SK-N-SH (cell line): ENCODE data around the gene CD99L2. TPM values are rescaled to one million over a fixed set of nuclear protein-coding genes. Genes with fewer than 3 reads are reported as not detected.

ENCODE experiments used
- CTCF ChIA-PET: fragments of 300-600, 350-600 bp; formaldehyde crosslinking; extraction: SDS; loops from one replicate; lab custom pipeline; 2021; lab: Yijun Ruan, JAX
- POLR2A ChIA-PET: fragments of 350-600 bp; sonication (Branson Sonifier 250); formaldehyde crosslinking; extraction: SDS; loops from one replicate; lab custom pipeline; 2020; ENCODE audit warnings: antibody characterized with exemption, inconsistent platforms; lab: Yijun Ruan, JAX
- DNase-seq: peaks from one replicate; pipeline ENCODE4 v3.0.0; 2012
- H2AFZ ChIP-seq: fragments of 200-600 bp; sonication (generic); 2 replicates; pipeline ENCODE4 v1.8.1; 2016; ENCODE audit warnings: antibody characterized with exemption, mild to moderate bottlenecking, low read depth
- H3F3A ChIP-seq: fragments of 200-600 bp; sonication (generic); replicated peaks from 2 replicates; pipeline ENCODE3; 2016; ENCODE audit warnings: antibody characterized with exemption, mild to moderate bottlenecking; ENCODE audit not compliant: insufficient read depth
- H3K27ac ChIP-seq, 2 experiments: fragments of 200-500 bp in 1 of 2; fragments of 200-600 bp in 1 of 2; sonication (Bioruptor generic) in 1 of 2; sonication (generic), shearing (Covaris generic) in 1 of 2; 2 replicates each; pipeline versions ENCODE4 v1.5.1 to v1.6.1; 2014 to 2016; ENCODE audit warnings: low read depth in 2 of 2, inconsistent platforms in 1 of 2, low read length in 1 of 2, mild to moderate bottlenecking in 1 of 2, mixed read lengths in 1 of 2
- H3K27me3 ChIP-seq: fragments of 200-600 bp; sonication (generic), shearing (Covaris generic); 2 replicates; pipeline ENCODE4 v1.6.1; 2016; ENCODE audit warnings: mixed run types; ENCODE audit not compliant: insufficient read depth
- H3K36me3 ChIP-seq, 2 experiments: fragments of 200-500 bp in 1 of 2; fragments of 200-600 bp in 1 of 2; sonication (Bioruptor generic) in 1 of 2; sonication (generic) in 1 of 2; replicated peaks in 1 of 2; 2 replicates each; pipeline versions ENCODE3 to v1.5.1; 2014 to 2016; ENCODE audit warnings: low read length in 1 of 2, mild to moderate bottlenecking in 1 of 2; ENCODE audit not compliant: insufficient read depth in 2 of 2, control insufficient read depth in 1 of 2
- H3K4me1 ChIP-seq, 2 experiments: fragments of 200-500 bp in 1 of 2; fragments of 200-600 bp in 1 of 2; sonication (Bioruptor generic) in 1 of 2; sonication (generic), shearing (Covaris generic) in 1 of 2; 2 replicates each; pipeline versions ENCODE4 v1.5.1 to v1.6.1; 2014 to 2016; ENCODE audit warnings: low read depth in 1 of 2, low read length in 1 of 2, mixed run types in 1 of 2; ENCODE audit not compliant: insufficient read depth in 2 of 2, control insufficient read depth in 1 of 2
- H3K4me2 ChIP-seq: fragments of 200-600 bp; sonication (generic), shearing (Covaris generic); 2 replicates; pipeline ENCODE4 v1.6.1; 2017; ENCODE audit warnings: mixed run types
- H3K4me3 ChIP-seq, 2 experiments: fragments of 200-500 bp in 1 of 2; fragments of 200-600 bp in 1 of 2; sonication (Bioruptor generic) in 1 of 2; sonication (generic), shearing (Covaris generic) in 1 of 2; 2 replicates each; pipeline versions ENCODE4 v1.5.1 to v1.8.1; 2014 to 2016; ENCODE audit warnings: low read depth in 2 of 2, inconsistent platforms in 1 of 2, low read length in 1 of 2, mild to moderate bottlenecking in 1 of 2, mixed read lengths in 1 of 2, moderate library complexity in 1 of 2
- H3K79me2 ChIP-seq: fragments of 200-600 bp; sonication (generic); 2 replicates; pipeline ENCODE4 v1.8.1; 2017; ENCODE audit warnings: mild to moderate bottlenecking; ENCODE audit not compliant: insufficient read depth
- H3K9ac ChIP-seq: fragments of 200-600 bp; sonication (generic); 2 replicates; pipeline ENCODE4 v1.6.1; 2017; ENCODE audit warnings: mixed run types
- H3K9me2 ChIP-seq: fragments of 200-600 bp; sonication (generic); 2 replicates; pipeline ENCODE4 v1.6.1; 2017; ENCODE audit warnings: mixed run types
- H3K9me3 ChIP-seq: fragments of 200-600 bp; sonication (generic); 2 replicates; pipeline ENCODE4 v1.6.1; 2017; ENCODE audit warnings: mixed run types, mild to moderate bottlenecking, moderate library complexity
- H4K20me1 ChIP-seq: fragments of 200-600 bp; sonication (generic); 2 replicates; pipeline ENCODE4 v1.6.1; 2017; ENCODE audit warnings: mild to moderate bottlenecking, mixed run types; ENCODE audit not compliant: insufficient read depth
- CHD2 ChIP-seq: fragments of 150-350 bp; IDR thresholded peaks from 2 replicates; pipeline ENCODE4 v1.6.1; 2018; ENCODE audit warnings: low read length; ENCODE audit not compliant: partially characterized antibody
- CTCF ChIP-seq: fragments of 200-600 bp; sonication (generic); IDR thresholded peaks from 2 replicates; pipeline ENCODE4 v1.6.1; 2017; ENCODE audit warnings: antibody characterized with exemption, mild to moderate bottlenecking, moderate library complexity
- ELF1 ChIP-seq: IDR thresholded peaks from 2 replicates; pipeline ENCODE4 v1.4.0; 2012
- EP300 ChIP-seq, 2 experiments: IDR thresholded peaks; 2 replicates each; pipeline versions ENCODE4 v1.4.0 to v1.6.1; 2012; ENCODE audit warnings: borderline replicate concordance in 1 of 2, low read depth in 1 of 2, low read length in 1 of 2
- EZH2phosphoT487 ChIP-seq: fragments of 200-600 bp; sonication (generic); IDR thresholded peaks from 2 replicates; pipeline ENCODE4 v1.6.1; 2017; ENCODE audit warnings: low read depth, mixed run types, mild to moderate bottlenecking, antibody characterized with exemption, moderate library complexity, borderline replicate concordance
- FOSL2 ChIP-seq: IDR thresholded peaks from 2 replicates; pipeline ENCODE4 v1.4.0; 2012; ENCODE audit warnings: low read depth, mild to moderate bottlenecking, moderate library complexity, borderline replicate concordance
- GABPA ChIP-seq: IDR thresholded peaks from 2 replicates; pipeline ENCODE4 v1.4.0; 2012; ENCODE audit warnings: low read depth, mild to moderate bottlenecking
- JUND ChIP-seq: IDR thresholded peaks from 2 replicates; pipeline ENCODE4 v1.4.0; 2012
- NRF1 ChIP-seq: IDR thresholded peaks from 2 replicates; pipeline ENCODE4 v1.6.1; 2012; ENCODE audit warnings: low read depth, mild to moderate bottlenecking, low read length
- RFX5 ChIP-seq: IDR thresholded peaks from 2 replicates; pipeline ENCODE4 v1.6.1; 2012; ENCODE audit warnings: mild to moderate bottlenecking, improper control_type of control experiment, low read length
- RXRA ChIP-seq: IDR thresholded peaks from 2 replicates; pipeline ENCODE4 v1.4.0; 2012; ENCODE audit warnings: low read depth, mild to moderate bottlenecking, borderline replicate concordance
- TEAD4 ChIP-seq: IDR thresholded peaks from 2 replicates; pipeline ENCODE4 v1.4.0; 2012; ENCODE audit warnings: mild to moderate bottlenecking, borderline replicate concordance; ENCODE audit not compliant: insufficient read depth
- USF1 ChIP-seq: IDR thresholded peaks from 2 replicates; pipeline ENCODE4 v1.4.0; 2012; ENCODE audit warnings: low read depth, borderline replicate concordance
- YY1 ChIP-seq: IDR thresholded peaks from 2 replicates; pipeline ENCODE4 v1.4.0; 2012; ENCODE audit warnings: low read depth, mild to moderate bottlenecking
- ZBTB33 ChIP-seq: IDR thresholded peaks from 2 replicates; pipeline ENCODE4 v1.4.0; 2012; ENCODE audit warnings: low read depth, borderline replicate concordance
- WGBS: methylation state at CpG from one replicate; pipeline ENCODE4 v1.1.6; 2017; ENCODE audit warnings: low lambda C conversion rate; 5-methylcytosine and 5-hydroxymethylcytosine counted together
- polyA plus RNA-seq, 3 experiments: library from polyadenylated mRNA; depleted of rRNA; stranded (reverse); fragments of >200 nt; gene quantifications; 2 replicates each; pipeline ENCODE4 v1.2.3, GENCODE V29; 2012
- TF ChIP-seq, protein P1 (sequence below): fragments of 150-350 bp; IDR thresholded peaks from 2 replicates; pipeline ENCODE4 v1.6.1; 2016; ENCODE audit warnings: mild to moderate bottlenecking, low read depth, low read length
- TF ChIP-seq, protein P2 (sequence below): IDR thresholded peaks from 2 replicates; pipeline ENCODE4; 2012

Gene CD99L2
- polyA plus RNA-seq, 1 of the 3 experiments (the other 2 are of a cell fraction) = 57.7 TPM

DNA sequence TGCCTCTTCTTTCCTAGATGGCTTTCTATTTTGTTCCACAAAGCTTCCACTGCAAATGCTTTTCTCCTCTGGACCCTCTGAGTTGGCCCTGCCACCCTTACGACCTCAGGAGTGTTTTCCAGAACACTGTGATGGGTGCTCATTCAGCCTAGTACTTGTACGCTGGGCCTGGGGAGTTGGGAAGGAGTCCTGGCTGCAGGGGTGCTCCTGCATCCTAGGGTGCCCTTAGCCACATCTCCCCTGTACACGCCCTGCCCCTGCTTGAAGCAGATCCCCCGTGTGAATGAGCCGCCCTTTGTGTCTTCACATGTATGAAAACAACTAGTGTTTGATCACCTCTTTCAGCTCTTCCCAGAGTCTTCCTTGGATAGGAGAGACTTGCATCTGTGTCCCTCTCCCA lies 141.1 kb downstream of the CD99L2 start:
- H3F3A ChIP-seq = no peaks in the 10 kb centered on the region
- no peak overlapping the region for H3K4me2 ChIP-seq
- 47% methylated on average over 5 of the region's 5 CpGs for WGBS
- 0 out of 2 replicates have a peak, but pooled peaks cover 4% of the 10 kb centered on the region for H3K27me3 ChIP-seq
- H3K9me2 ChIP-seq = no peaks in the 10 kb centered on the region
- no peaks in the 10 kb centered on the region for H3K79me2 ChIP-seq
- no peaks in the 10 kb centered on the region for H4K20me1 ChIP-seq
- no peak overlapping the region for H3K9ac ChIP-seq
- no peak for DNase-seq
- no peak overlapping the region for H3K27ac ChIP-seq
- ChIA-PET CTCF (interaction anchor here (1.0 kb wide), 1 partner anchor 326 kb away, joined by 3 read pairs; no protein-coding TSS in a partner anchor), POLR2A (no interaction called here)
- H2AFZ ChIP-seq = no peak overlapping the region
- no peak for TF ChIP-seq EP300 (IDR thresholded peaks at IDR 0.05; ENCODE audit: borderline replicate concordance in 1 of 2, low read depth in 1 of 2, low read length in 1 of 2)
- TF ChIP-seq GABPA = no peak
- TF ChIP-seq USF1 = no peak
- TF ChIP-seq CTCF = no peak
- TF ChIP-seq TEAD4 = no peak
- TF ChIP-seq YY1 = no peak
- TF ChIP-seq RFX5 = no peak
- no peak for TF ChIP-seq EZH2phosphoT487
- TF ChIP-seq ELF1 = no peak
- TF ChIP-seq RXRA = no peak
- no peak for TF ChIP-seq CHD2
- TF ChIP-seq, protein P1, sequence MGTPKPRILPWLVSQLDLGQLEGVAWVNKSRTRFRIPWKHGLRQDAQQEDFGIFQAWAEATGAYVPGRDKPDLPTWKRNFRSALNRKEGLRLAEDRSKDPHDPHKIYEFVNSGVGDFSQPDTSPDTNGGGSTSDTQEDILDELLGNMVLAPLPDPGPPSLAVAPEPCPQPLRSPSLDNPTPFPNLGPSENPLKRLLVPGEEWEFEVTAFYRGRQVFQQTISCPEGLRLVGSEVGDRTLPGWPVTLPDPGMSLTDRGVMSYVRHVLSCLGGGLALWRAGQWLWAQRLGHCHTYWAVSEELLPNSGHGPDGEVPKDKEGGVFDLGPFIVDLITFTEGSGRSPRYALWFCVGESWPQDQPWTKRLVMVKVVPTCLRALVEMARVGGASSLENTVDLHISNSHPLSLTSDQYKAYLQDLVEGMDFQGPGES = no peak
- TF ChIP-seq FOSL2 = no peak
- no peak for TF ChIP-seq JUND
- TF ChIP-seq ZBTB33 = no peak
- TF ChIP-seq NRF1 = no peak
- TF ChIP-seq, protein P2, sequence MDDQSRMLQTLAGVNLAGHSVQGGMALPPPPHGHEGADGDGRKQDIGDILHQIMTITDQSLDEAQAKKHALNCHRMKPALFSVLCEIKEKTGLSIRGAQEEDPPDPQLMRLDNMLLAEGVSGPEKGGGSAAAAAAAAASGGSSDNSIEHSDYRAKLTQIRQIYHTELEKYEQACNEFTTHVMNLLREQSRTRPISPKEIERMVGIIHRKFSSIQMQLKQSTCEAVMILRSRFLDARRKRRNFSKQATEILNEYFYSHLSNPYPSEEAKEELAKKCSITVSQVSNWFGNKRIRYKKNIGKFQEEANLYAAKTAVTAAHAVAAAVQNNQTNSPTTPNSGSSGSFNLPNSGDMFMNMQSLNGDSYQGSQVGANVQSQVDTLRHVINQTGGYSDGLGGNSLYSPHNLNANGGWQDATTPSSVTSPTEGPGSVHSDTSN = no peak
- H3K4me1 ChIP-seq = no peaks in the 10 kb centered on the region
- no peaks in the 10 kb centered on the region for H3K9me3 ChIP-seq
- no peaks in the 10 kb centered on the region for H3K36me3 ChIP-seq
- H3K4me3 ChIP-seq = no peak overlapping the region
